Amniotic epithelial cell (primary cell): ENCODE results near the gene RWDD2A.

Source experiments
- DNase-seq: peaks from one replicate; pipeline ENCODE4 v3.0.0-alpha.2; 2010; ENCODE audit warnings: low read depth

RWDD2A gene

GRCh38 chr6:83198486-83199172 lies 5.5 kb downstream of the RWDD2A start:
- no peak for DNase-seq

GRCh38 chr6:83199173-83199862 lies 6.2 kb downstream of the RWDD2A start:
- DNase-seq = no peak

- peak; percentile 82 for DNase-seq
These were observed 6.7 kb downstream of the RWDD2A start for GRCh38 chr6:83199863-83200225.

GRCh38 chr6:83202031-83202430 lies 8.9 kb downstream of the RWDD2A start:
- no peak for DNase-seq

- DNase-seq = peak; percentile 65
These were observed 22.2 kb downstream of the RWDD2A start for GRCh38 chr6:83215131-83216047.

GRCh38 chr6:83216806-83217205 lies 23.6 kb downstream of the RWDD2A start:
- DNase-seq = peak; percentile 39

GRCh38 chr6:83218646-83219045 lies 25.5 kb downstream of the RWDD2A start:
- no peak for DNase-seq

GRCh38 chr6:83220121-83220520 lies 27.0 kb downstream of the RWDD2A start:
- DNase-seq = no peak

GRCh38 chr6:83221276-83221675 lies 28.1 kb downstream of the RWDD2A start:
- peak; percentile 95 for DNase-seq

- peak; percentile 68 for DNase-seq
These were observed 28.8 kb downstream of the RWDD2A start for GRCh38 chr6:83221889-83222479.

- no peak for DNase-seq
These were observed 33.4 kb downstream of the RWDD2A start for GRCh38 chr6:83226517-83226916.

GRCh38 chr6:83231146-83231545 lies 38.0 kb downstream of the RWDD2A start:
- peak; percentile 77 for DNase-seq

GRCh38 chr6:83247471-83247870 lies 54.3 kb downstream of the RWDD2A start:
- DNase-seq = no peak
